HUES64 (cell line): ENCODE measurements around the gene HNF1B.

Experiments
- H3K27ac ChIP-seq: 2 replicates; pipeline ENCODE4 v1.7.0; 2013; ENCODE audit warnings: low read depth, low read length, inconsistent platforms
- H3K27me3 ChIP-seq: 2 replicates; pipeline ENCODE4 v1.6.1; 2013; ENCODE audit warnings: mild to moderate bottlenecking, low read length; ENCODE audit not compliant: insufficient read depth
- H3K36me3 ChIP-seq: 2 replicates; pipeline ENCODE4 v1.6.1; 2013; ENCODE audit warnings: mild to moderate bottlenecking, low read length; ENCODE audit not compliant: insufficient read depth
- H3K4me1 ChIP-seq: 2 replicates; pipeline ENCODE4 v1.6.1; 2013; ENCODE audit warnings: mild to moderate bottlenecking, low read length, moderate library complexity; ENCODE audit not compliant: insufficient read depth
- H3K4me3 ChIP-seq: 2 replicates; pipeline ENCODE4 v1.5.1; 2013; ENCODE audit warnings: mild to moderate bottlenecking, low read length, moderate library complexity
- H3K9ac ChIP-seq: 2 replicates; pipeline ENCODE4 v1.6.1; 2013; ENCODE audit warnings: mild to moderate bottlenecking, low read depth, low read length
- H3K9me3 ChIP-seq: 2 replicates; pipeline ENCODE4 v1.6.1; 2013; ENCODE audit warnings: low read depth, low read length; ENCODE audit not compliant: insufficient read depth
- WGBS: fragments of 150-250, 120-280 bp; methylation state at CpG from one replicate; pipeline ENCODE4 v1.1.7; 2013; ENCODE audit warnings: missing lambda C conversion rate; 5-methylcytosine and 5-hydroxymethylcytosine counted together

The HNF1B gene

GRCh38 chr17:37732316-37732715 is 12.5 kb downstream of the HNF1B start:
- WGBS = 92% methylated on average over 4 of the region's 4 CpGs
- Histone ChIP-seq H3K36me3 (no peaks in the 10 kb centered on the region), H3K9me3 (no peaks in the 10 kb centered on the region), H3K4me3 (no peak overlapping the region), H3K27ac (no peak overlapping the region), H3K4me1 (no peaks in the 10 kb centered on the region), H3K27me3 (peaks cover 72% of the 10 kb centered on the region), H3K9ac (no peak overlapping the region)

GRCh38 chr17:37731056-37731455 is 13.8 kb downstream of the HNF1B start:
- 88% methylated on average over 12 of the region's 12 CpGs for WGBS
- Histone ChIP-seq H3K4me1 (no peaks in the 10 kb centered on the region), H3K27me3 (peaks cover 59% of the 10 kb centered on the region), H3K9me3 (no peaks in the 10 kb centered on the region), H3K27ac (no peak overlapping the region), H3K36me3 (no peaks in the 10 kb centered on the region), H3K9ac (no peak overlapping the region), H3K4me3 (no peak overlapping the region)

- 49% methylated on average over 6 of the region's 6 CpGs for WGBS
Measured at GRCh38 chr17:37729905-37730304, 15.0 kb downstream of the HNF1B start.

GRCh38 chr17:37726891-37727675 is 17.8 kb downstream of the HNF1B start:
- Histone ChIP-seq H3K4me3 (no peak overlapping the region), H3K27ac (no peak overlapping the region), H3K9ac (no peak overlapping the region), H3K4me1 (no peaks in the 10 kb centered on the region), H3K36me3 (no peaks in the 10 kb centered on the region), H3K9me3 (no peaks in the 10 kb centered on the region), H3K27me3 (peaks cover 26% of the 10 kb centered on the region)
- 73% methylated on average over 12 of the region's 12 CpGs for WGBS

More at GRCh38 chr17:37729905-37730304, 15.0 kb downstream of the HNF1B start:
- Histone ChIP-seq H3K36me3 (no peaks in the 10 kb centered on the region), H3K27me3 (peaks cover 48% of the 10 kb centered on the region), H3K4me3 (no peak overlapping the region), H3K4me1 (no peaks in the 10 kb centered on the region), H3K9ac (no peak overlapping the region), H3K27ac (no peak overlapping the region), H3K9me3 (no peaks in the 10 kb centered on the region)

- Histone ChIP-seq H3K27ac (no peak overlapping the region), H3K9me3 (no peaks in the 10 kb centered on the region), H3K4me3 (no peak overlapping the region), H3K9ac (no peak overlapping the region), H3K27me3 (peaks cover 20% of the 10 kb centered on the region), H3K4me1 (no peaks in the 10 kb centered on the region), H3K36me3 (no peaks in the 10 kb centered on the region)
- 94% methylated on average over 3 of the region's 3 CpGs for WGBS
Measured at GRCh38 chr17:37726248-37726647, 18.6 kb downstream of the HNF1B start.

- WGBS = 67% methylated on average over 4 of the region's 4 CpGs
- peaks cover 14% of the 10 kb centered on the region for H3K27me3 ChIP-seq
- H3K9ac ChIP-seq = no peak overlapping the region
- no peaks in the 10 kb centered on the region for H3K9me3 ChIP-seq
- no peaks in the 10 kb centered on the region for H3K4me1 ChIP-seq
- H3K36me3 ChIP-seq = no peaks in the 10 kb centered on the region
- H3K27ac ChIP-seq = no peak overlapping the region
- no peak overlapping the region for H3K4me3 ChIP-seq
Measured at GRCh38 chr17:37725601-37726146, 19.2 kb downstream of the HNF1B start.

- H3K27me3 ChIP-seq = peaks cover 8% of the 10 kb centered on the region; the same call in 1 of the 2 replicates
- H3K9ac ChIP-seq = no peak overlapping the region
- no peak overlapping the region for H3K4me3 ChIP-seq
- no peaks in the 10 kb centered on the region for H3K9me3 ChIP-seq
- no peak overlapping the region for H3K27ac ChIP-seq
- H3K4me1 ChIP-seq = no peaks in the 10 kb centered on the region
- WGBS = 79% methylated on average over 5 of the region's 5 CpGs
- no peaks in the 10 kb centered on the region for H3K36me3 ChIP-seq
Measured at GRCh38 chr17:37725021-37725595, 19.8 kb downstream of the HNF1B start.

- Histone ChIP-seq H3K9me3 (no peaks in the 10 kb centered on the region), H3K27me3 (peaks cover 6% of the 10 kb centered on the region; the same call in 1 of the 2 replicates), H3K27ac (no peak overlapping the region), H3K4me3 (no peak overlapping the region), H3K4me1 (peaks cover 5% of the 10 kb centered on the region; the same call in 1 of the 2 replicates), H3K36me3 (no peaks in the 10 kb centered on the region), H3K9ac (no peak overlapping the region)
- 94% methylated on average over 4 of the region's 4 CpGs for WGBS
Measured at GRCh38 chr17:37720989-37721388, 23.9 kb downstream of the HNF1B start.

- Histone ChIP-seq H3K9ac (no peak overlapping the region), H3K27ac (no peak overlapping the region), H3K4me3 (no peak overlapping the region), H3K27me3 (peaks cover 7% of the 10 kb centered on the region; the same call in 1 of the 2 replicates), H3K36me3 (no peaks in the 10 kb centered on the region), H3K9me3 (no peaks in the 10 kb centered on the region), H3K4me1 (peaks cover 6% of the 10 kb centered on the region; the same call in 1 of the 2 replicates)
- 95% methylated on average over 4 of the region's 4 CpGs for WGBS
Measured at GRCh38 chr17:37719866-37720265, 25.0 kb downstream of the HNF1B start.

- Histone ChIP-seq H3K9ac (no peak overlapping the region), H3K27ac (no peak overlapping the region), H3K4me1 (peaks cover 10% of the 10 kb centered on the region; the same call in 1 of the 2 replicates), H3K4me3 (no peak overlapping the region), H3K9me3 (no peaks in the 10 kb centered on the region), H3K36me3 (no peaks in the 10 kb centered on the region), H3K27me3 (peaks cover 11% of the 10 kb centered on the region; the same call in 1 of the 2 replicates)
- WGBS = 93% methylated on average over 3 of the region's 3 CpGs
Measured at GRCh38 chr17:37718324-37719048, 26.4 kb downstream of the HNF1B start.
